OCI-LY7 (cell line): ENCODE measurements around the gene ACSM2B. TPM values are rescaled to one million over a fixed set of nuclear protein-coding genes. Genes with fewer than 3 reads are reported as not detected.

ENCODE experiments used
- BruUV-seq: library from RNA; stranded (reverse); fragments of 400-500 nt; replicated peaks from 2 replicates; lab custom pipeline; 2021; lab: Mats Ljungman, UMichigan
- CTCF ChIA-PET: fragments of 300-600 bp; sonication (Branson Sonifier 250); formaldehyde crosslinking; loops from one replicate; lab custom pipeline; 2022; ENCODE audit warnings: antibody characterized with exemption; ENCODE audit not compliant: unreplicated experiment; lab: Charles Lee
- POLR2A ChIA-PET: fragments of 300-600 bp; sonication (Branson Sonifier 250); formaldehyde crosslinking; loops from one replicate; lab custom pipeline; 2022; ENCODE audit warnings: antibody characterized with exemption; lab: Charles Lee
- DNase-seq: peaks from one replicate; pipeline ENCODE4 v3.0.0-alpha.2; 2015; ENCODE audit warnings: low spot score
- H2AFZ ChIP-seq: fragments of 200-600 bp; sonication (generic), shearing (Covaris generic); 2 replicates; pipeline ENCODE4 v1.6.1; 2014; ENCODE audit warnings: mild to moderate bottlenecking, antibody characterized with exemption, low read length, moderate library complexity
- H3K27ac ChIP-seq: fragments of 200-600 bp; sonication (generic); 2 replicates; pipeline ENCODE4 v1.5.1; 2014; ENCODE audit warnings: mixed run types, low read depth, mild to moderate bottlenecking, moderate library complexity, low read length, inconsistent platforms; ENCODE audit not compliant: poor library complexity, severe bottlenecking
- H3K36me3 ChIP-seq: fragments of 200-600 bp; sonication (generic); 2 replicates; pipeline ENCODE4 v1.6.1; 2014; ENCODE audit warnings: mild to moderate bottlenecking, antibody characterized with exemption, low read length, moderate library complexity, mixed read lengths; ENCODE audit not compliant: insufficient read depth
- H3K4me1 ChIP-seq: fragments of 200-600 bp; sonication (generic); 2 replicates; pipeline ENCODE4 v1.5.1; 2014; ENCODE audit warnings: mild to moderate bottlenecking, low read length; ENCODE audit not compliant: insufficient read depth, poor library complexity, severe bottlenecking
- H3K4me2 ChIP-seq: fragments of 200-600 bp; sonication (generic); 2 replicates; pipeline ENCODE4 v1.6.1; 2014; ENCODE audit warnings: mild to moderate bottlenecking, low read length
- H3K4me3 ChIP-seq: fragments of 200-600 bp; sonication (generic); 2 replicates; pipeline ENCODE4 v1.5.1; 2014; ENCODE audit warnings: mild to moderate bottlenecking, low read depth, low read length; ENCODE audit not compliant: poor library complexity, severe bottlenecking
- H3K79me2 ChIP-seq: fragments of 200-600 bp; sonication (generic); 2 replicates; pipeline ENCODE4 v1.6.1; 2016; ENCODE audit warnings: low read depth, mild to moderate bottlenecking, low read length, moderate library complexity, mixed read lengths; ENCODE audit not compliant: insufficient read depth
- H3K9me2 ChIP-seq: fragments of 200-600 bp; sonication (generic); 2 replicates; pipeline ENCODE4 v1.6.1; 2016; ENCODE audit warnings: mild to moderate bottlenecking, low read length, mixed read lengths; ENCODE audit not compliant: insufficient read depth
- H3K9me3 ChIP-seq: fragments of 200-600 bp; sonication (generic); 2 replicates; pipeline ENCODE4 v1.6.1; 2014; ENCODE audit warnings: mild to moderate bottlenecking, mixed run types, low read length, mixed read lengths
- H4K20me1 ChIP-seq: fragments of 200-600 bp; sonication (generic); 2 replicates; pipeline ENCODE4 v1.6.1; 2014; ENCODE audit warnings: mild to moderate bottlenecking, antibody characterized with exemption, low read length, moderate library complexity, mixed read lengths; ENCODE audit not compliant: insufficient read depth
- CTCF ChIP-seq: fragments of 200-600 bp; sonication (generic); conservative IDR thresholded peaks from 2 replicates; pipeline ENCODE4 v1.5.1; 2014; ENCODE audit warnings: mild to moderate bottlenecking, antibody characterized with exemption, low read length, moderate library complexity, mixed read lengths
- EZH2phosphoT487 ChIP-seq: fragments of 200-600 bp; sonication (generic); IDR thresholded peaks from 2 replicates; pipeline ENCODE4 v1.6.1; 2018; ENCODE audit warnings: low read depth, borderline replicate concordance, mild to moderate bottlenecking, mixed run types, antibody characterized with exemption, low read length, moderate library complexity, mixed read lengths
- intact Hi-C: fragments of 100-400 bp; cut with micrococcal nuclease; formaldehyde crosslinking; loops from one replicate; pipeline ENCODE4 v1.10.0; 2022; ENCODE audit not compliant: unreplicated experiment
- total RNA-seq, 2 experiments: library from RNA; depleted of rRNA in 1 of 2; stranded (reverse); fragments of >200 nt in 1 of 2; shearing (Covaris generic) in 1 of 2; gene quantifications; 2 replicates each; pipeline ENCODE4 v1.2.3, GENCODE V29; 2014 to 2022

ACSM2B gene
- total RNA-seq, 2 experiments from 2014 or later, result not detected

- Histone ChIP-seq H3K27ac (no peak overlapping the region), H3K79me2 (no peaks in the 10 kb centered on the region), H3K4me1 (no peaks in the 10 kb centered on the region), H3K36me3 (no peaks in the 10 kb centered on the region), H3K4me3 (no peak overlapping the region), H3K9me2 (no peaks in the 10 kb centered on the region), H3K4me2 (no peak overlapping the region), H4K20me1 (no peaks in the 10 kb centered on the region), H3K9me3 (no peaks in the 10 kb centered on the region), H2AFZ (no peak overlapping the region)
- ChIA-PET CTCF (no interaction called here), POLR2A (no interaction called here)
- BruUV-seq, result no TSS peak
- no peak for DNase-seq
- TF ChIP-seq CTCF, result no peak
- intact Hi-C loops, result no loop called here
Measured at GRCh38 chr16:20622498-20622870, 46.3 kb upstream of the ACSM2B start.

GRCh38 chr16:20621406-20621805, 45.2 kb upstream of the ACSM2B start:
- Histone ChIP-seq H3K9me2 (no peaks in the 10 kb centered on the region), H3K36me3 (no peaks in the 10 kb centered on the region), H2AFZ (no peak overlapping the region), H3K9me3 (no peaks in the 10 kb centered on the region), H3K4me2 (no peak overlapping the region), H3K4me3 (no peak overlapping the region), H3K27ac (no peak overlapping the region), H4K20me1 (no peaks in the 10 kb centered on the region), H3K79me2 (no peaks in the 10 kb centered on the region), H3K4me1 (no peaks in the 10 kb centered on the region)
- intact Hi-C loops, result no loop called here
- ChIA-PET CTCF (no interaction called here), POLR2A (interaction anchor here (0.6 kb wide), 1 partner anchor 9 kb away, joined by 3 read pairs; no protein-coding TSS in a partner anchor)
- DNase-seq, result no peak
- TF ChIP-seq EZH2phosphoT487 (no peak), CTCF (no peak)
- BruUV-seq, result no TSS peak

GRCh38 chr16:20620770-20621169, 44.6 kb upstream of the ACSM2B start:
- H3K9me3 ChIP-seq, result no peaks in the 10 kb centered on the region
- no TSS peak for BruUV-seq
- no peak for TF ChIP-seq EZH2phosphoT487
- no peak for TF ChIP-seq CTCF
- no peaks in the 10 kb centered on the region for H4K20me1 ChIP-seq
- no peaks in the 10 kb centered on the region for H3K4me1 ChIP-seq
- H3K27ac ChIP-seq, result no peak overlapping the region
- ChIA-PET POLR2A (interaction anchor here (0.6 kb wide), 1 partner anchor 9 kb away, joined by 3 read pairs; no protein-coding TSS in a partner anchor), CTCF (no interaction called here)
- no peak overlapping the region for H3K4me2 ChIP-seq
- no peaks in the 10 kb centered on the region for H3K9me2 ChIP-seq
- H2AFZ ChIP-seq, result no peak overlapping the region
- intact Hi-C loops, result no loop called here
- no peak overlapping the region for H3K4me3 ChIP-seq
- DNase-seq, result no peak
- no peaks in the 10 kb centered on the region for H3K79me2 ChIP-seq
- no peaks in the 10 kb centered on the region for H3K36me3 ChIP-seq
